Measurements from ENCODE around the gene KRT13.

DNA sequence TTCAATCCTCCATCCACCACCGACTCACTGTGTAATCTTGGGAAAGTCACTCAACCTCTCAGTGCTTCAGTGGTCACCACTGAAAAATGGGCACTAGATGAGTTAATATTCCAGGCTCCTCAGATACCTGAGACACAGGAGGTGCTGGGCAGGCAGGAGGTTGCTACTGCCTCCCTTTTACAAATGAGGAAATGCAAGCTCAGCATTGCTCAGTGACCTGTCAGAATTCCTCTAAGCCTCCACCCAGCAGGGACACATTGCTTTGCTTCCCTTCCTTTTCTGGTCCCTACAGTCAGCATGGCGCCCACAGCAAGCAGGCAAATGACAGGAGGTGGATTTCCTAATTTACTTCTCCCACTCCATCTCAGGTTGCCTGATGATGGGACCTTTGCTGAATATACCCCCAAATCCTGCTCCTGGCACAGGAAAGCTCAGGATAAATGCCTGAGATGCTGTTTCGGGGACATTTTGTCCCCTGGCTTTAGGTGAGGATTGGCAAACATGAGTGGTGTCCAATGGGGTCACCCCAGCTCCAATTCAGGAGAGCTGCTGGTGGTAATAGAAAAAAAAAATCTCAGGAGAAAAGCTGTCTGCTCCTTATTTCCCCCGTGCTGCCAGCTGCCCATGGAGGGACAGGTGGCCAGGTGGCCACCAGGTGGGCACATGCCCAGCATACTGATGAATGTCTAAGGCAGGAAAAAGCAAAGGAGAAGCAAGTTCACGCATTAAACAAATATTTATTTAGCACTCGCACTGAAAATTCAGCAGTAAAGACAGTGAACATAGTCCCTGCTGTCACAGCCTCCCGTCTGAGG is 5.0 kb upstream of the KRT13 start:
- TF ChIP-seq, protein P1, sequence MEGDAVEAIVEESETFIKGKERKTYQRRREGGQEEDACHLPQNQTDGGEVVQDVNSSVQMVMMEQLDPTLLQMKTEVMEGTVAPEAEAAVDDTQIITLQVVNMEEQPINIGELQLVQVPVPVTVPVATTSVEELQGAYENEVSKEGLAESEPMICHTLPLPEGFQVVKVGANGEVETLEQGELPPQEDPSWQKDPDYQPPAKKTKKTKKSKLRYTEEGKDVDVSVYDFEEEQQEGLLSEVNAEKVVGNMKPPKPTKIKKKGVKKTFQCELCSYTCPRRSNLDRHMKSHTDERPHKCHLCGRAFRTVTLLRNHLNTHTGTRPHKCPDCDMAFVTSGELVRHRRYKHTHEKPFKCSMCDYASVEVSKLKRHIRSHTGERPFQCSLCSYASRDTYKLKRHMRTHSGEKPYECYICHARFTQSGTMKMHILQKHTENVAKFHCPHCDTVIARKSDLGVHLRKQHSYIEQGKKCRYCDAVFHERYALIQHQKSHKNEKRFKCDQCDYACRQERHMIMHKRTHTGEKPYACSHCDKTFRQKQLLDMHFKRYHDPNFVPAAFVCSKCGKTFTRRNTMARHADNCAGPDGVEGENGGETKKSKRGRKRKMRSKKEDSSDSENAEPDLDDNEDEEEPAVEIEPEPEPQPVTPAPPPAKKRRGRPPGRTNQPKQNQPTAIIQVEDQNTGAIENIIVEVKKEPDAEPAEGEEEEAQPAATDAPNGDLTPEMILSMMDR (IDR thresholded peaks at IDR 0.05), result no peak
- TF ChIP-seq EZH2 (IDR thresholded peaks at IDR 0.05; ENCODE audit: borderline replicate concordance, insufficient read depth, low read depth, low read length, poor library complexity, severe bottlenecking), result no peak

Data from B cell (primary cell).